ENCODE measurements around the gene ABI3.

Gene ABI3

GRCh38 chr17:49269356-49269755, 58.8 kb downstream of the ABI3 start:
- no peak for DNase-seq
- in situ Hi-C loops (cut with HindIII; ENCODE audit: low pct_ligation_motif_present, low pct_unique_long_range_greater_than_20kb, low sequenced_read_pairs) = no loop called here

Measured in ACHN (cell line).